Hepatocyte (in vitro differentiated cells): Measurements from ENCODE around the gene NAV3. TPM values are rescaled to one million over a fixed set of nuclear protein-coding genes. Genes with fewer than 3 reads are reported as not detected.

ENCODE experiments used
- DNase-seq: peaks from one replicate; pipeline ENCODE4 v3.0.0-alpha.2; 2016; ENCODE audit warnings: low spot score
- H2AFZ ChIP-seq: fragments of 200-600 bp; sonication (generic); 2 replicates; pipeline ENCODE4 v1.6.0; 2016; ENCODE audit warnings: antibody characterized with exemption, mild to moderate bottlenecking
- H3K27ac ChIP-seq: fragments of 200-600 bp; sonication (generic); 2 replicates; pipeline ENCODE4 v1.5.1; 2016; ENCODE audit warnings: mild to moderate bottlenecking
- H3K27me3 ChIP-seq: fragments of 200-600 bp; sonication (generic); 2 replicates; pipeline ENCODE4 v1.6.1; 2016
- H3K36me3 ChIP-seq: fragments of 200-600 bp; sonication (generic); replicated peaks from 2 replicates; pipeline ENCODE4 v1.5.1; 2016; ENCODE audit warnings: low read depth; ENCODE audit not compliant: insufficient read depth
- H3K4me1 ChIP-seq: fragments of 200-600 bp; sonication (generic); 2 replicates; pipeline ENCODE4 v1.5.1; 2016; ENCODE audit warnings: mild to moderate bottlenecking, moderate library complexity; ENCODE audit not compliant: insufficient read depth
- H3K4me2 ChIP-seq: fragments of 200-600 bp; sonication (generic); 2 replicates; pipeline ENCODE4 v1.6.0; 2016
- H3K4me3 ChIP-seq: fragments of 200-600 bp; sonication (generic); 2 replicates; pipeline ENCODE4 v1.5.1; 2016; ENCODE audit warnings: mild to moderate bottlenecking
- H3K79me2 ChIP-seq: fragments of 200-600 bp; sonication (generic); 2 replicates; pipeline ENCODE4 v1.6.0; 2017; ENCODE audit warnings: mild to moderate bottlenecking
- H3K9me2 ChIP-seq: fragments of 200-600 bp; sonication (generic); replicated peaks from 2 replicates; pipeline ENCODE4 v1.6.0; 2017; ENCODE audit warnings: mild to moderate bottlenecking; ENCODE audit not compliant: insufficient read depth
- H3K9me3 ChIP-seq: fragments of 200-600 bp; sonication (generic); 2 replicates; pipeline ENCODE4 v1.5.1; 2016; ENCODE audit warnings: low read depth, mild to moderate bottlenecking
- H4K20me1 ChIP-seq: fragments of 200-600 bp; sonication (generic); 2 replicates; pipeline ENCODE4 v1.6.0; 2016; ENCODE audit warnings: mild to moderate bottlenecking; ENCODE audit not compliant: insufficient read depth, poor library complexity, severe bottlenecking
- EZH2 ChIP-seq: fragments of 200-600 bp; sonication (generic); IDR thresholded peaks from 2 replicates; pipeline ENCODE4 v1.6.1; 2016; ENCODE audit warnings: antibody characterized with exemption, mild to moderate bottlenecking, borderline replicate concordance
- EZH2phosphoT487 ChIP-seq: fragments of 200-600 bp; sonication (generic); IDR thresholded peaks from one replicate; pipeline ENCODE4 v1.6.1; 2018; ENCODE audit warnings: antibody characterized with exemption, mild to moderate bottlenecking, low read depth, moderate library complexity; ENCODE audit not compliant: unreplicated experiment, severe bottlenecking
- WGBS: methylation state at CpG from one replicate; pipeline ENCODE4 v1.1.6; 2016; ENCODE audit warnings: low lambda C conversion rate; ENCODE audit errors: missing lambda C conversion rate; 5-methylcytosine and 5-hydroxymethylcytosine counted together
- polyA plus RNA-seq: library from polyadenylated mRNA; unstranded; fragments of >200 nt; fragmentation: Nextera tagmentation; extraction: Ambion mirVana; gene quantifications from 2 replicates; pipeline ENCODE4 v1.2.1, GENCODE V29; 2016
- total RNA-seq: library from RNA; depleted of rRNA; stranded (reverse); fragments of >200 nt; gene quantifications from 2 replicates; pipeline ENCODE4 v1.2.3, GENCODE V29; 2014
- TF ChIP-seq, protein P1 (sequence below): fragments of 200-600 bp; sonication (generic); IDR thresholded peaks from 2 replicates; pipeline ENCODE4 v1.5.1; 2016; ENCODE audit warnings: antibody characterized with exemption, mild to moderate bottlenecking; ENCODE audit not compliant: poor library complexity

The NAV3 gene
- total and polyA plus RNA-seq, 2 experiments from 2014 or later, result 1.4 to 9.2 TPM

DNA sequence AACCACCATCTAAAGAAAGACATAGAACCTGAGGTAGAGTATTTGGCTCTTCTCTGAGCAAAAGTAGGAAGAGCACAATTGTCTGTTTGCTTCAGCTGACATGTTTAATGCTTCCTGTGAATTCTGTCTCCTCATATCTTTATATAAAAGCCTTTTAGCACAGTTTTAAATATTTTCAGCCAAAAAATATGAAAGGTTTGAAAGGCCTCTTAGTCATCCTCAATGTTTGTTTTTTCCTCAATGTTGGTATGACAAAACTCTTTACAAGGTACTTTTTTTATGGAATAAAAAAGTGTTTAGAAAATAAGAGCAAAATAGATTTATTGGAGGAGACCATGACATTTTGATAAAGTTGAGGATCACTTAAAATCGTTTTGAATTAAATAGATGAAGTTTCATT is 360.9 kb downstream of the NAV3 start:
- Histone ChIP-seq H4K20me1 (no peaks in the 10 kb centered on the region), H3K36me3 (no peaks in the 10 kb centered on the region), H3K4me3 (no peak overlapping the region), H3K4me2 (no peak overlapping the region), H2AFZ (no peak overlapping the region), H3K79me2 (no peaks in the 10 kb centered on the region), H3K27me3 (no peaks in the 10 kb centered on the region), H3K27ac (no peak overlapping the region), H3K9me3 (no peaks in the 10 kb centered on the region), H3K9me2 (no peaks in the 10 kb centered on the region), H3K4me1 (no peaks in the 10 kb centered on the region)
- 44% methylated on average over 1 of the region's 1 CpG for WGBS
- TF ChIP-seq EZH2 (no peak), EZH2phosphoT487 (no peak)
- TF ChIP-seq, protein P1, sequence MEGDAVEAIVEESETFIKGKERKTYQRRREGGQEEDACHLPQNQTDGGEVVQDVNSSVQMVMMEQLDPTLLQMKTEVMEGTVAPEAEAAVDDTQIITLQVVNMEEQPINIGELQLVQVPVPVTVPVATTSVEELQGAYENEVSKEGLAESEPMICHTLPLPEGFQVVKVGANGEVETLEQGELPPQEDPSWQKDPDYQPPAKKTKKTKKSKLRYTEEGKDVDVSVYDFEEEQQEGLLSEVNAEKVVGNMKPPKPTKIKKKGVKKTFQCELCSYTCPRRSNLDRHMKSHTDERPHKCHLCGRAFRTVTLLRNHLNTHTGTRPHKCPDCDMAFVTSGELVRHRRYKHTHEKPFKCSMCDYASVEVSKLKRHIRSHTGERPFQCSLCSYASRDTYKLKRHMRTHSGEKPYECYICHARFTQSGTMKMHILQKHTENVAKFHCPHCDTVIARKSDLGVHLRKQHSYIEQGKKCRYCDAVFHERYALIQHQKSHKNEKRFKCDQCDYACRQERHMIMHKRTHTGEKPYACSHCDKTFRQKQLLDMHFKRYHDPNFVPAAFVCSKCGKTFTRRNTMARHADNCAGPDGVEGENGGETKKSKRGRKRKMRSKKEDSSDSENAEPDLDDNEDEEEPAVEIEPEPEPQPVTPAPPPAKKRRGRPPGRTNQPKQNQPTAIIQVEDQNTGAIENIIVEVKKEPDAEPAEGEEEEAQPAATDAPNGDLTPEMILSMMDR, result no peak
- DNase-seq, result no peak

DNA sequence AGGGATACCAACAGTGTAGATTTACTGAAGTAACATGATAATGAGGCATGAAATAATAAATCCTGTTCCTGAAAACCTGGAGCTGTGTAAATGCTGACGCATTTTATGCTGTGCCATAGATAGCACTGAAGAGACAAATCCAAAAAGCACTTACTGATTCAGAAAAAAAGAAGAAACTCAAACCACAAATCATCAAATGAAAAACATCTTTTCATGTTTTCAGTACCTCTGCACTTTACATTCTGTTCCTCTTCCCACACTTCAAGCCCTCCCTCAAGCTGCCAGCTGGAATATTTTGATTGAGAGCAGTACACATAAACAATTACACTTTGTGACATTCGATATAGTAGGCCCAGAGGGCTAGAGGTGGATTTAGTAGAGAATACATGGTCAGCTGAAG is 362.3 kb downstream of the NAV3 start:
- no peak overlapping the region for H3K4me2 ChIP-seq
- 50% methylated on average over 2 of the region's 2 CpGs for WGBS
- no peaks in the 10 kb centered on the region for H3K79me2 ChIP-seq
- no peaks in the 10 kb centered on the region for H3K4me1 ChIP-seq
- H3K27ac ChIP-seq, result no peak overlapping the region
- no peaks in the 10 kb centered on the region for H4K20me1 ChIP-seq
- H3K9me2 ChIP-seq, result no peaks in the 10 kb centered on the region
- no peaks in the 10 kb centered on the region for H3K9me3 ChIP-seq
- no peaks in the 10 kb centered on the region for H3K36me3 ChIP-seq
- H3K27me3 ChIP-seq, result no peaks in the 10 kb centered on the region
- no peak for DNase-seq
- H2AFZ ChIP-seq, result no peak overlapping the region
- TF ChIP-seq EZH2, result no peak
- H3K4me3 ChIP-seq, result no peak overlapping the region

DNA sequence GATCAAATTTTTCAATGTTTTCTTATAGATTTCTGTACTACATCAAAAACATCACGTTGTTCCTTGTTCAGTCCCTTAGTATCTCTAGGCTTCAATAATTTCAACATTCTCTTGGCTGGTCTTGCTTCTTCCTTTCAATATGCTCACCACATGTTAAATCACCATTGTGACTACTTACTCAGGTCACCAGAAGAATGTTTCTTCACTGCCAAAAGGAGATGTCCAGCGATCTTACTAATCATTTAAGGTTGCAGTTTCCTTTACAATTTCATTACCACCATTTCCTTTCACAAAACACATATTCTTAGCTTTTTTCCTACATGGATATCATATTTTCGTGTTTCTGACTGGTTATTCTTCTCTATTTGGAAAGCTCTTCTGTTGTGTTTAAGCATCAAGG is 363.8 kb downstream of the NAV3 start:
- Histone ChIP-seq H3K4me3 (no peak overlapping the region), H3K4me1 (no peaks in the 10 kb centered on the region), H3K4me2 (no peak overlapping the region), H3K27me3 (no peaks in the 10 kb centered on the region), H4K20me1 (no peaks in the 10 kb centered on the region), H3K9me2 (no peaks in the 10 kb centered on the region), H3K36me3 (no peaks in the 10 kb centered on the region), H3K9me3 (no peaks in the 10 kb centered on the region), H3K79me2 (no peaks in the 10 kb centered on the region), H3K27ac (no peak overlapping the region), H2AFZ (no peak overlapping the region)
- no peak for DNase-seq
- TF ChIP-seq EZH2, result no peak
- no peak for TF ChIP-seq EZH2phosphoT487
- TF ChIP-seq, protein P1, result no peak
- WGBS, result 84% methylated on average over 3 of the region's 3 CpGs

DNA sequence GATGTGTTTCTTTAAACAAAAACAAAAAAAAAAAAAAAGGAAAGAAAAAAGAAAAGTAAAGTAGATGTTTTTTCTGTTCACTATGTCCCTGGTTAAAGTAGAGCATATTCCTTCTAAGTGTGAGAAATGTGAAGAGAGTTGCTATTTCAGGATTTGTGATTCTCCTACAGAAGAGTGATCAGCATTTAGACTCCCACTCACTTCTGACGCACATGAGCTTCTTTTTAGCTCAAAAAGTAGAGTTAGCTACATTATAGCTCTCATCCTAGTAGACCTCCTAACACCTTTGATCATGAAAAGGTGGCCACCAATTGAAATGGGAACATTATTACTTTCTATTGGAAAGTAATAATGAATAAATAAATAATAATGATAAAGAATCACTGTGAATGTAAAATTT is 368.2 kb downstream of the NAV3 start:
- no peak overlapping the region for H3K4me3 ChIP-seq
- H3K4me2 ChIP-seq, result no peak overlapping the region
- H2AFZ ChIP-seq, result no peak overlapping the region
- TF ChIP-seq, protein P1, result no peak
- TF ChIP-seq EZH2 (no peak), EZH2phosphoT487 (no peak)
- H3K79me2 ChIP-seq, result no peaks in the 10 kb centered on the region
- no peaks in the 10 kb centered on the region for H3K4me1 ChIP-seq
- DNase-seq, result no peak
- no peaks in the 10 kb centered on the region for H3K9me3 ChIP-seq
- H3K27ac ChIP-seq, result no peak overlapping the region
- 97% methylated on average over 1 of the region's 1 CpG for WGBS
- no peaks in the 10 kb centered on the region for H3K27me3 ChIP-seq
- no peaks in the 10 kb centered on the region for H3K9me2 ChIP-seq
- no peaks in the 10 kb centered on the region for H4K20me1 ChIP-seq
- H3K36me3 ChIP-seq, result no peaks in the 10 kb centered on the region
